GM06990 (cell line): ENCODE measurements around the gene URB1.

ENCODE experiments used
- DNase-seq: peaks from one replicate; pipeline ENCODE4 v3.0.0-alpha.2; 2011; ENCODE audit not compliant: insufficient read length; ENCODE audit errors: extremely low read depth
- H3K27me3 ChIP-seq: replicated peaks from 2 replicates; pipeline ENCODE4 v1.6.0; 2011; ENCODE audit warnings: low read length; ENCODE audit not compliant: control insufficient read depth, insufficient read depth
- H3K36me3 ChIP-seq: 2 replicates; pipeline ENCODE4 v1.5.1; 2011; ENCODE audit warnings: low read length; ENCODE audit not compliant: control insufficient read depth, insufficient read depth
- H3K4me3 ChIP-seq: replicated peaks from 2 replicates; pipeline ENCODE4 v1.5.1; 2011; ENCODE audit warnings: low read depth, mild to moderate bottlenecking, control low read depth, low read length
- TF ChIP-seq, protein P1 (sequence below): IDR thresholded peaks from 2 replicates; pipeline ENCODE4 v1.5.1; 2011; ENCODE audit warnings: low read length, control low read depth, mild to moderate bottlenecking, inconsistent platforms; ENCODE audit not compliant: insufficient read depth, poor library complexity, severe bottlenecking

URB1 gene

DNA sequence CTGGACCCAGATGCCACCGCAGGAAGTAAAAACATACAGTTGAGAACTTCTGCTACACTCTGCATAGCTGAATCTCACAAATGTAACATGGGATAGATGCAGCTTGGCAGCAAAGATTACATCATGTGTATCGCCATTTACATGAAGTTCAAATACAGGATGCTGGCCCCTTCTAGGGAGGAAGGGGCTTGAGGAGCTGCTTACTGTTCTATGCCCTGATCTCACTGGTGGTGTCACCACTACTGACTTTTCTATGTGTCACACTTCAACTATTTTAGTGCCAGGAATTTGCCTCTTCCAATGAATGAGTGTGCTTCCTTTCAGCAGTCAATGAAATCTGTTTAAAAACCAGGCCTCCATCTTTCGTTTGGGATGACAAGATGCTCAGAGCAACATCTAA is 63.0 kb downstream of the URB1 start:
- H3K4me3 ChIP-seq: no peak overlapping the region
- TF ChIP-seq, protein P1, sequence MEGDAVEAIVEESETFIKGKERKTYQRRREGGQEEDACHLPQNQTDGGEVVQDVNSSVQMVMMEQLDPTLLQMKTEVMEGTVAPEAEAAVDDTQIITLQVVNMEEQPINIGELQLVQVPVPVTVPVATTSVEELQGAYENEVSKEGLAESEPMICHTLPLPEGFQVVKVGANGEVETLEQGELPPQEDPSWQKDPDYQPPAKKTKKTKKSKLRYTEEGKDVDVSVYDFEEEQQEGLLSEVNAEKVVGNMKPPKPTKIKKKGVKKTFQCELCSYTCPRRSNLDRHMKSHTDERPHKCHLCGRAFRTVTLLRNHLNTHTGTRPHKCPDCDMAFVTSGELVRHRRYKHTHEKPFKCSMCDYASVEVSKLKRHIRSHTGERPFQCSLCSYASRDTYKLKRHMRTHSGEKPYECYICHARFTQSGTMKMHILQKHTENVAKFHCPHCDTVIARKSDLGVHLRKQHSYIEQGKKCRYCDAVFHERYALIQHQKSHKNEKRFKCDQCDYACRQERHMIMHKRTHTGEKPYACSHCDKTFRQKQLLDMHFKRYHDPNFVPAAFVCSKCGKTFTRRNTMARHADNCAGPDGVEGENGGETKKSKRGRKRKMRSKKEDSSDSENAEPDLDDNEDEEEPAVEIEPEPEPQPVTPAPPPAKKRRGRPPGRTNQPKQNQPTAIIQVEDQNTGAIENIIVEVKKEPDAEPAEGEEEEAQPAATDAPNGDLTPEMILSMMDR: no peak
- no peaks in the 10 kb centered on the region for H3K27me3 ChIP-seq
- DNase-seq: no peak
- H3K36me3 ChIP-seq: peaks cover 24% of the 10 kb centered on the region

DNA sequence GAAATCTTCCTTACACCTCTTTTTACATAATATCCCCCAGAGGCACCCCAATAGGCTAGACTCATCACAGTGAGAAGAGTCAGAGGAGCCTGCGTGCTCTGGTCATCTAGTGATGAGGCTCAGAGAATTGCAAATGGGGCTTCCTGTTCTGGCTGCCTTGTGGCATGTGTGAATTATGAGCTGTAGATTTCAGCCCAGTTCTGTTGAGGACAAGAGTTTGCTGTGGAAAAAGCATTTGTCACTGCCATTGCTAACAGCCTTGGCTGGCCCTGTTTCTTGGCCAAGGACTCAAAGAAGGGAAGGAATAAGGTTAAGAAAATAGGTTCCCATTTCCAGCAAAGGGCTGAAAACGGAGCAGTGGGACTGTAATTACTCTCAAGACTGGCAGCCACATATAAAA is 63.5 kb downstream of the URB1 start:
- DNase-seq: no peak
- Histone ChIP-seq H3K36me3 (peaks cover 24% of the 10 kb centered on the region), H3K4me3 (no peak overlapping the region), H3K27me3 (no peaks in the 10 kb centered on the region)
- TF ChIP-seq, protein P1: no peak

DNA sequence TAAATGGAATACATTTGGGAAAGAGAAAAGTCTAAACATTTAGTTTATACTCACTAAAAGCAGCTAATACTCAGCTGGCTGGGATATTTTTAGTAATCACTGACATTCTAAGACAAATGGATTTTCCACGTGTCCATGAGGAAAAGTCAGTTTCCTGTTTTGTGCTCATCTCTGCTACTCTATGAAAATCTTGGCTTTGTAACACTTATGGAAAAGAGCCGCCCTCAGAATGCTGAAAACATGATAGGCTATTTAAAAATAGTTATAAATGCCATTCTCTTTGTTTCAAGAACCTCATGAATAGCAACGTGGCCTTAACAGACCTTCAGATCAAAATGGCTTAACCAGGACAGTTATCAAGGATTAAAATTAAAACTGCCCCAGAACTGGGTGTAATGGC is 64.2 kb downstream of the URB1 start:
- TF ChIP-seq, protein P1: no peak
- Histone ChIP-seq H3K27me3 (no peaks in the 10 kb centered on the region), H3K4me3 (no peak overlapping the region), H3K36me3 (peaks cover 21% of the 10 kb centered on the region)
- DNase-seq: no peak

DNA sequence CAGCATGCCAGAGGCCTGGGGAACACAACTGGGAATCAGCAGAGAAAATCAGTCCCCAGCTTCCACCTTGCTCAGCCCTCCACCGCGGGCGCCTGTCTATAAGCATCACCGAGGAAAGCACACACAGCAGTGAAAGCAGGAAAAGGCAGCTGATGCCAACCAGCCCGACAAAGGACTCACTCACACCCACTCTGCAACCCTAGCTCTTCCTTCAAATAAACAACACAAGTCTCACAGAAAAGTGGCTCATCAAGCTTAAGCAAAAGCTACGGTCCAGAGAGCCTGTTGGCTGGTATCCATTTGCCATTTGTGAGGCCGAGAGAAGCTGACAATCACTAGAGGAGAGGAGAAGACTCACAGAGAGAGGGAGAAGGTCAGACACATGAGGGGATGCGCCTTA is 67.1 kb downstream of the URB1 start:
- DNase-seq: no peak
- H3K4me3 ChIP-seq: no peak overlapping the region
- H3K36me3 ChIP-seq: peaks cover 32% of the 10 kb centered on the region
- TF ChIP-seq, protein P1: no peak
- H3K27me3 ChIP-seq: no peaks in the 10 kb centered on the region

DNA sequence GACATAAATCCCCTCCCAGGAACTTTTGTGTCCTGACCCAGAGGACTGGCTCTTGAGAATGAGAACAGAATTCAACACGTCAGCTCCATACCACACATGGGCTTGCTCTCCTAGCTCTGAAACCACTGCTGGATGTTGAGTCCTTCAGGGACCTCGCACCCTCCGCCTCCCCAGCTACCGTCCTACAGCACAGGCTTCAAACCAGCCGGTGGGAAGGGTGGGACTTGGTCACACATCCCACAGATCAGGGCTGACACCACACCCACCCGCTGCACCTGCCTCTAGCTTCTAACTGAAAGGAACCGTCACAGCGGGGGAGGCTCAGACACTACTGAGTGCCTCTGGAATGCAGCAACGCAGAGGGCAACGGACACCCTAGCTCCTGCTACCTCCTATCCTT is 70.1 kb downstream of the URB1 start:
- Histone ChIP-seq H3K4me3 (no peak overlapping the region), H3K36me3 (peaks cover 49% of the 10 kb centered on the region), H3K27me3 (no peaks in the 10 kb centered on the region)
- TF ChIP-seq, protein P1: no peak
- no peak for DNase-seq

DNA sequence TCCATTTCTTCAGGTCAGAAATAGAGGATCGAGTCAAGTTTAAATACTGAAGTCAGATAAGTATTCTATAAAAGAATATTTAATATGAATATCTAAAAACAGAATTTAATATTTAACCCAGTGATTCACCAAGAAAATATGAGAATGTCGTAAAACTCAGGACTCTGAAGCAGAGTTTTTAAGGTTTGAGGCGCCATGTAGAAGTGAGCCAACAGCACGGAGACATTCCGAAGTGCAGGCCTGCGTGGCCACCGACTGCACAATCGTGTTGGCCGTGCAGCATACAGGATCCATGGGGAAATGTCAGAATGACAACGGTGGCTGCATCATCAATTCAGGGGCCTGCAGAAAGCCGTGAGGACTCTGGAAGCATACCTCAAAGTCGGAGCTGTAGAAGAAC is 70.7 kb downstream of the URB1 start:
- peaks cover 54% of the 10 kb centered on the region for H3K36me3 ChIP-seq
- H3K4me3 ChIP-seq: no peak overlapping the region
- H3K27me3 ChIP-seq: no peaks in the 10 kb centered on the region

More for the DNA sequence above, 70.7 kb downstream of the URB1 start:
- TF ChIP-seq, protein P1: no peak
- no peak for DNase-seq
